ENCODE measurements around the gene KLF11.

The KLF11 gene

GRCh38 chr2:10039658-10040410, 3.5 kb upstream of the KLF11 start:
- in situ Hi-C loops (cut with MboI; ENCODE audit: low sequenced_read_pairs): loop anchor here (25.0 kb wide), 1 partner anchor 228 kb away; no protein-coding TSS in a partner anchor

GRCh38 chr2:10041711-10042110, 1.6 kb upstream of the KLF11 start:
- in situ Hi-C loops (cut with MboI; ENCODE audit: low sequenced_read_pairs): loop anchor here (25.0 kb wide), 1 partner anchor 229 kb away; no protein-coding TSS in a partner anchor

- in situ Hi-C loops (cut with MboI; ENCODE audit: low sequenced_read_pairs): loop anchor here (25.0 kb wide), 1 partner anchor 230 kb away; no protein-coding TSS in a partner anchor
These were observed 819 bp upstream of the KLF11 start for GRCh38 chr2:10042301-10043161.

- in situ Hi-C loops (cut with MboI; ENCODE audit: low sequenced_read_pairs): loop anchor here (25.0 kb wide), 1 partner anchor 232 kb away; no protein-coding TSS in a partner anchor
These were observed 704 bp downstream of the KLF11 start for GRCh38 chr2:10043906-10044601.

- in situ Hi-C loops (cut with MboI; ENCODE audit: low sequenced_read_pairs): loop anchor here (25.0 kb wide), 1 partner anchor 233 kb away; no protein-coding TSS in a partner anchor
These were observed 2.4 kb downstream of the KLF11 start for GRCh38 chr2:10045561-10046355.

GRCh38 chr2:10046931-10047330, 3.6 kb downstream of the KLF11 start:
- in situ Hi-C loops (cut with MboI; ENCODE audit: low sequenced_read_pairs): loop anchor here (25.0 kb wide), 1 partner anchor 235 kb away; no protein-coding TSS in a partner anchor

GRCh38 chr2:10047616-10048500, 4.5 kb downstream of the KLF11 start:
- in situ Hi-C loops (cut with MboI; ENCODE audit: low sequenced_read_pairs): loop anchor here (25.0 kb wide), 1 partner anchor 236 kb away; no protein-coding TSS in a partner anchor

- in situ Hi-C loops (cut with MboI; ENCODE audit: low sequenced_read_pairs): loop anchor here (25.0 kb wide), 1 partner anchor 236 kb away; no protein-coding TSS in a partner anchor
These were observed 5.3 kb downstream of the KLF11 start for GRCh38 chr2:10048501-10049171.

GRCh38 chr2:10052216-10052615, 8.9 kb downstream of the KLF11 start:
- in situ Hi-C loops (cut with MboI; ENCODE audit: low sequenced_read_pairs): no loop called here

GRCh38 chr2:10053351-10053750, 10.0 kb downstream of the KLF11 start:
- in situ Hi-C loops (cut with MboI; ENCODE audit: low sequenced_read_pairs): no loop called here

- in situ Hi-C loops (cut with MboI; ENCODE audit: low sequenced_read_pairs): no loop called here
These were observed 11.1 kb downstream of the KLF11 start for GRCh38 chr2:10054424-10054823.

GRCh38 chr2:10054976-10055375, 11.6 kb downstream of the KLF11 start:
- in situ Hi-C loops (cut with MboI; ENCODE audit: low sequenced_read_pairs): no loop called here

GRCh38 chr2:10056439-10056838, 13.1 kb downstream of the KLF11 start:
- in situ Hi-C loops (cut with MboI; ENCODE audit: low sequenced_read_pairs): no loop called here

- in situ Hi-C loops (cut with MboI; ENCODE audit: low sequenced_read_pairs): no loop called here
These were observed 14.1 kb downstream of the KLF11 start for GRCh38 chr2:10057231-10058107.

- in situ Hi-C loops (cut with MboI; ENCODE audit: low sequenced_read_pairs): no loop called here
These were observed 15.1 kb downstream of the KLF11 start for GRCh38 chr2:10058251-10059015.

- in situ Hi-C loops (cut with MboI; ENCODE audit: low sequenced_read_pairs): no loop called here
These were observed 15.6 kb downstream of the KLF11 start for GRCh38 chr2:10059016-10059351.

Measured in HL-60/S4 treated with retinoic acid at 250 ng/mL for 4 days and 3 days (cell line).